ENCODE data around the gene UBR1.

GRCh38 chr15:43135351-43135750 lies 29.5 kb upstream of the UBR1 start:
- TF ChIP-seq EZH2phosphoT487 (IDR thresholded peaks at IDR 0.05; ENCODE audit: unreplicated experiment) = no peak
- TF ChIP-seq EZH2 (IDR thresholded peaks at IDR 0.05; ENCODE audit: low read depth, unreplicated experiment) = no peak
- no peak for TF ChIP-seq CTCF (conservative IDR thresholded peaks at IDR 0.05; ENCODE audit: low read depth in 2 of 2)
- TF ChIP-seq CREB1 (CRISPR knock-in tag; IDR thresholded peaks at IDR 0.05; ENCODE audit: low read depth) = no peak
- no peak for TF ChIP-seq ZNF331 (CRISPR knock-in tag; IDR thresholded peaks at IDR 0.05; ENCODE audit: low read depth)
- no peak for TF ChIP-seq POLR2AphosphoS5 (IDR thresholded peaks at IDR 0.05; ENCODE audit: low read depth)
- TF ChIP-seq ETS1 (IDR thresholded peaks at IDR 0.05) = no peak
